CD4-positive, alpha-beta memory T cell (primary cell): ENCODE results near the gene GOLT1A. TPM values are rescaled to one million over a fixed set of nuclear protein-coding genes. Genes with fewer than 3 reads are reported as not detected.

ENCODE experiments used
- CTCF ChIA-PET: fragments of 350-600 bp; sonication (Branson Sonifier 250); formaldehyde crosslinking; loops from one replicate; lab custom pipeline; 2021; ENCODE audit warnings: inconsistent platforms; ENCODE audit not compliant: partially characterized antibody; lab: Charles Lee
- POLR2A ChIA-PET: fragments of 350-600 bp; sonication (Branson Sonifier 250); formaldehyde crosslinking; loops from one replicate; lab custom pipeline; 2021; ENCODE audit not compliant: partially characterized antibody; lab: Charles Lee
- DNase-seq, 5 donors: peaks; one replicate each; pipeline versions ENCODE4 v3.0.0 to v3.0.0-alpha.2; 2020 to 2022; ENCODE audit warnings: mixed read lengths in 1 of 5
- H3K27ac ChIP-seq: one replicate; pipeline ENCODE4 v1.7.0; 2013; ENCODE audit warnings: low read depth, low read length
- H3K27me3 ChIP-seq: 2 replicates; pipeline ENCODE4 v1.7.0; 2013; ENCODE audit warnings: mild to moderate bottlenecking, low read length, moderate library complexity; ENCODE audit not compliant: insufficient read depth
- H3K36me3 ChIP-seq: 2 replicates; pipeline ENCODE4 v1.7.0; 2013; ENCODE audit warnings: mild to moderate bottlenecking, low read length, moderate library complexity; ENCODE audit not compliant: insufficient read depth
- H3K4me1 ChIP-seq: 2 replicates; pipeline ENCODE4 v1.7.0; 2013; ENCODE audit warnings: mild to moderate bottlenecking, low read length, moderate library complexity; ENCODE audit not compliant: insufficient read depth
- H3K4me3 ChIP-seq, 2 donors: one replicate each; pipeline ENCODE4 v1.7.0; 2013; ENCODE audit warnings: low read length in 2 of 2, mild to moderate bottlenecking in 1 of 2
- H3K9me3 ChIP-seq, 2 donors: one replicate each; pipeline ENCODE4 v1.7.0; 2013; ENCODE audit warnings: low read length in 2 of 2, control low read depth in 1 of 2; ENCODE audit not compliant: control insufficient read depth in 1 of 2
- H3K27ac Mint-ChIP-seq, 7 donors: one replicate each; pipeline ENCODE4 v1.8.0; 2020 to 2021; ENCODE audit warnings: mixed read lengths in 7 of 7, mild to moderate bottlenecking in 6 of 7, inconsistent platforms in 3 of 7, moderate library complexity in 3 of 7
- H3K27me3 Mint-ChIP-seq, 2 donors: one replicate each; pipeline ENCODE4 v1.8.0; 2020 to 2021; ENCODE audit warnings: mixed read lengths in 2 of 2
- H3K36me3 Mint-ChIP-seq, 2 donors: one replicate each; pipeline ENCODE4 v1.8.0; 2020 to 2021; ENCODE audit warnings: mixed read lengths in 2 of 2, inconsistent platforms in 1 of 2, mild to moderate bottlenecking in 1 of 2
- H3K4me1 Mint-ChIP-seq, 4 donors: one replicate each; pipeline ENCODE4 v1.8.0; 2020 to 2021; ENCODE audit warnings: mixed read lengths in 4 of 4, mild to moderate bottlenecking in 1 of 4
- H3K4me3 Mint-ChIP-seq, 8 donors: one replicate each; pipeline ENCODE4 v1.8.0; 2020 to 2021; ENCODE audit warnings: mixed read lengths in 8 of 8, mild to moderate bottlenecking in 7 of 8, moderate library complexity in 6 of 8, inconsistent platforms in 3 of 8
- H3K9me3 Mint-ChIP-seq, 8 donors: one replicate each; pipeline ENCODE4 v1.8.0; 2020 to 2021; ENCODE audit warnings: mixed read lengths in 8 of 8, mild to moderate bottlenecking in 5 of 8, inconsistent platforms in 3 of 8, moderate library complexity in 1 of 8
- intact Hi-C: fragments of 100-400 bp; cut with micrococcal nuclease; formaldehyde crosslinking; loops from one replicate; pipeline ENCODE4 v1.15.1; 2023
- polyA plus RNA-seq, 2 donors: library from polyadenylated mRNA; unstranded; fragments of 300-500 nt; fragmentation: Illumina TruSeq; gene quantifications; one replicate each; pipeline ENCODE4 v1.2.3, GENCODE V29; 2021
- total RNA-seq, 2 experiments: library from RNA; stranded (reverse); gene quantifications; one replicate each; pipeline ENCODE4 v1.2.3, GENCODE V29; 2021

The GOLT1A gene
- total and polyA plus RNA-seq, 4 experiments from 2014 or later = 0.39 to 0.54 (median 0.41) TPM; not detected in 1

GRCh38 chr1:204230211-204230610 is 16.4 kb upstream of the GOLT1A start:
- ChIA-PET POLR2A (no interaction called here), CTCF (no interaction called here)
- no peaks in the 10 kb centered on the region for H3K9me3 ChIP-seq
- H3K9me3 Mint-ChIP-seq = no peaks in the 10 kb centered on the region
- intact Hi-C loops = no loop called here
- peaks cover 2 to 5% of the 10 kb centered on the region in 2 donors for H3K27me3 Mint-ChIP-seq
- no peaks in the 10 kb centered on the region for H3K36me3 Mint-ChIP-seq
- no peak overlapping the region for H3K27ac ChIP-seq
- no peaks in the 10 kb centered on the region for H3K36me3 ChIP-seq
- H3K4me1 Mint-ChIP-seq = no peaks in the 10 kb centered on the region
- DNase-seq = no peak
- H3K4me3 ChIP-seq = no peak overlapping the region
- no peaks in the 10 kb centered on the region for H3K4me1 ChIP-seq
- no peak overlapping the region for H3K4me3 Mint-ChIP-seq
- no peak overlapping the region for H3K27ac Mint-ChIP-seq
- H3K27me3 ChIP-seq = no peaks in the 10 kb centered on the region

- Histone ChIP-seq H3K27me3 (no peaks in the 10 kb centered on the region), H3K4me1 (no peaks in the 10 kb centered on the region), H3K9me3 (no peaks in the 10 kb centered on the region), H3K27ac (no peak overlapping the region), H3K36me3 (no peaks in the 10 kb centered on the region), H3K4me3 (no peak overlapping the region)
- Mint-ChIP-seq H3K27ac (no peak overlapping the region), H3K4me1 (no peaks in the 10 kb centered on the region), H3K36me3 (no peaks in the 10 kb centered on the region), H3K27me3 (peaks cover 2 to 5% of the 10 kb centered on the region in 2 donors), H3K4me3 (no peak overlapping the region), H3K9me3 (no peaks in the 10 kb centered on the region)
- ChIA-PET POLR2A (no interaction called here), CTCF (no interaction called here)
- DNase-seq = no peak
- intact Hi-C loops = no loop called here
Observed at GRCh38 chr1:204228896-204229295, 15.1 kb upstream of the GOLT1A start.

DNA sequence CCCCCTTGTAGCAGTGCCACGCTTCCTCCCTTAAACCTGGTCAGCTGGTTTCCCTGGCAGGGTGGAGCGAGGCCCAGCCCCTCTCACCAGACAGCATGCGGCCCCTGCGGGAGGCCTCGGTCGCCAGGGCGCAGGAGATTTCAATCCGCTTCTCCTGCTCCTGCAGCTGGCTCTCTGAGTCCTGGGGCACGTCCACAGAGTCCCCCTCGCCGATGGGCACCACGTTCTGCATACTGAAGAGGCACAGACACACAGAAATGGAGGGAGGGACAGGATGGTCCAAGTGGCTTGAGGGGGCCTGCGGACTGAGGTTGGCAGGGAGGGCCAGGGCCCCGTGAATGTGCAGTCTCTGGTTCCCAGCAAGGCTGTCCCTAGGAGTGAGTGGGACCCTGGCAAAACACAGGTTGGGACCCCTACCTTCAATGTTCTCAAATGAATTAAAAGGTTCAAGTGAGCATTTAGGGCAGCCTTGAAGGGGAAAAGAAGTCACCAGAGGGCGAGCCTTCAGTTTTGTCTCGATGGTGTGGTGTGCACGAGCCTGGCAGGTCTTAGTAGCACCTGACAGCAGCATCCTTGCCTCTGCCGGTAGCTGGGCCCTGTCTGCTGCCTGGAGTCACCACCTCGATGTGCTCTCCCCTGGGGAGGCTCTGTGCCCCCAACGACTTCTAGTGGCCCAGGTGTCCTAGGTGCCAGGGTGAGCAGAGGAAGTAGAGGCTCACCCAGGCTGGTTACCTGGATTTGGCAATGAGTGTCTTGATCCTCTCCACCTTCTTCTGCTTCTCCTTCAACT is 14.4 kb upstream of the GOLT1A start:
- Mint-ChIP-seq H3K27ac (no peak overlapping the region), H3K9me3 (no peaks in the 10 kb centered on the region), H3K36me3 (no peaks in the 10 kb centered on the region), H3K4me3 (no peak overlapping the region), H3K27me3 (peaks cover 2 to 5% of the 10 kb centered on the region in 2 donors), H3K4me1 (no peaks in the 10 kb centered on the region)
- ChIA-PET CTCF (no interaction called here), POLR2A (no interaction called here)
- no peak overlapping the region for H3K4me3 ChIP-seq
- H3K27me3 ChIP-seq = no peaks in the 10 kb centered on the region
- no peak for DNase-seq
- intact Hi-C loops = no loop called here
- H3K9me3 ChIP-seq = no peaks in the 10 kb centered on the region
- H3K27ac ChIP-seq = no peak overlapping the region
- no peaks in the 10 kb centered on the region for H3K4me1 ChIP-seq
- no peaks in the 10 kb centered on the region for H3K36me3 ChIP-seq

GRCh38 chr1:204227351-204227750 is 13.6 kb upstream of the GOLT1A start:
- ChIA-PET POLR2A (no interaction called here), CTCF (no interaction called here)
- Mint-ChIP-seq H3K4me1 (no peaks in the 10 kb centered on the region), H3K27me3 (peaks cover 2% of the 10 kb centered on the region in 2 donors), H3K9me3 (no peaks in the 10 kb centered on the region), H3K27ac (peak overlapping the region in 1 of 7 donors; percentile 2), H3K4me3 (no peak overlapping the region), H3K36me3 (no peaks in the 10 kb centered on the region)
- Histone ChIP-seq H3K4me3 (no peak overlapping the region), H3K9me3 (no peaks in the 10 kb centered on the region), H3K4me1 (no peaks in the 10 kb centered on the region), H3K27ac (no peak overlapping the region), H3K27me3 (no peaks in the 10 kb centered on the region), H3K36me3 (no peaks in the 10 kb centered on the region)
- intact Hi-C loops = no loop called here
- DNase-seq = no peak

- intact Hi-C loops = no loop called here
- no peak overlapping the region for H3K4me3 Mint-ChIP-seq
- Histone ChIP-seq H3K27ac (no peak overlapping the region), H3K9me3 (no peaks in the 10 kb centered on the region), H3K36me3 (no peaks in the 10 kb centered on the region), H3K4me3 (no peak overlapping the region), H3K4me1 (no peaks in the 10 kb centered on the region), H3K27me3 (no peaks in the 10 kb centered on the region)
- H3K27me3 Mint-ChIP-seq = peaks cover under 1 to 2% of the 10 kb centered on the region in 2 donors
- no peak overlapping the region for H3K27ac Mint-ChIP-seq
- no peaks in the 10 kb centered on the region for H3K4me1 Mint-ChIP-seq
- CTCF ChIA-PET = no interaction called here
- POLR2A ChIA-PET = no interaction called here
- H3K9me3 Mint-ChIP-seq = no peaks in the 10 kb centered on the region
- H3K36me3 Mint-ChIP-seq = no peaks in the 10 kb centered on the region
- DNase-seq = no peak
Observed at GRCh38 chr1:204225841-204226735, 12.3 kb upstream of the GOLT1A start.

GRCh38 chr1:204224655-204225054 is 10.9 kb upstream of the GOLT1A start:
- Mint-ChIP-seq H3K9me3 (no peaks in the 10 kb centered on the region), H3K36me3 (no peaks in the 10 kb centered on the region), H3K4me1 (no peaks in the 10 kb centered on the region), H3K27ac (no peak overlapping the region), H3K27me3 (peaks cover 0 to 2% of the 10 kb centered on the region in 2 donors), H3K4me3 (no peak overlapping the region)
- no peaks in the 10 kb centered on the region for H3K4me1 ChIP-seq
- no peaks in the 10 kb centered on the region for H3K9me3 ChIP-seq
- no peak for DNase-seq
- H3K36me3 ChIP-seq = no peaks in the 10 kb centered on the region
- no peak overlapping the region for H3K4me3 ChIP-seq
- ChIA-PET CTCF (interaction anchor here (1.6 kb wide), 1 partner anchor 18 kb away, joined by 5 read pairs; no protein-coding TSS in a partner anchor), POLR2A (no interaction called here)
- intact Hi-C loops = no loop called here
- H3K27ac ChIP-seq = no peak overlapping the region
- no peaks in the 10 kb centered on the region for H3K27me3 ChIP-seq

- Histone ChIP-seq H3K27ac (no peak overlapping the region), H3K4me1 (no peaks in the 10 kb centered on the region), H3K27me3 (no peaks in the 10 kb centered on the region), H3K9me3 (no peaks in the 10 kb centered on the region), H3K4me3 (no peak overlapping the region), H3K36me3 (no peaks in the 10 kb centered on the region)
- H3K9me3 Mint-ChIP-seq = no peaks in the 10 kb centered on the region
- DNase-seq = no peak
- H3K36me3 Mint-ChIP-seq = no peaks in the 10 kb centered on the region
- peaks cover 0 to 3% (median 0%) of the 10 kb centered on the region in 4 donors for H3K4me1 Mint-ChIP-seq
- no peak overlapping the region for H3K4me3 Mint-ChIP-seq
- H3K27me3 Mint-ChIP-seq = peaks cover 0 to 2% of the 10 kb centered on the region in 2 donors
- CTCF ChIA-PET = no interaction called here
- POLR2A ChIA-PET = no interaction called here
- no peak overlapping the region for H3K27ac Mint-ChIP-seq
- intact Hi-C loops = no loop called here
Observed at GRCh38 chr1:204223129-204223860, 9.5 kb upstream of the GOLT1A start.
